Left lung (tissue), 10 donors: Measurements from ENCODE around the gene RXRG. TPM values are rescaled to one million over a fixed set of nuclear protein-coding genes. Genes with fewer than 3 reads are reported as not detected.

Experiments used
- ATAC-seq: fragments of 200-7000 bp; cut with Tn5 transposase; one replicate; pipeline ENCODE4 v1.9.1; 2020; ENCODE audit warnings: moderate library complexity
- DNase-seq, 4 donors: peaks; one replicate each; pipeline ENCODE4 v3.0.0-alpha.2; 2013 to 2020
- H3K27ac ChIP-seq, 2 donors: fragments of 200-600 bp; sonication (generic) in 1 of 2; one replicate each; pipeline versions ENCODE4 v1.5.0 to v1.8.0; 2020 to 2021
- H3K27me3 ChIP-seq, 2 donors: fragments of 200-600 bp; sonication (generic) in 1 of 2; one replicate each; pipeline versions ENCODE4 v1.5.0 to v1.8.0; 2020 to 2021
- H3K36me3 ChIP-seq, 2 donors: fragments of 200-600 bp; sonication (generic) in 1 of 2; one replicate each; pipeline versions ENCODE4 v1.5.0 to v1.8.0; 2020 to 2021
- H3K4me1 ChIP-seq, 2 donors: fragments of 200-600 bp; one replicate each; pipeline ENCODE4 v1.8.0; 2021
- H3K4me3 ChIP-seq, 2 donors: fragments of 200-600 bp; sonication (generic) in 1 of 2; one replicate each; pipeline versions ENCODE4 v1.5.0 to v1.8.0; 2020 to 2021; ENCODE audit warnings: mild to moderate bottlenecking in 1 of 2
- H3K9me3 ChIP-seq, 2 donors: fragments of 200-600 bp; sonication (generic) in 1 of 2; one replicate each; pipeline versions ENCODE4 v1.5.0 to v1.8.0; 2020 to 2021
- CTCF ChIP-seq, 2 donors: fragments of 200-600 bp; sonication (generic) in 1 of 2; IDR thresholded peaks; one replicate each; pipeline versions ENCODE4 v1.5.0 to v1.8.0; 2021; ENCODE audit warnings: antibody characterized with exemption in 2 of 2
- intact Hi-C, 2 donors: fragments of 100-400 bp; cut with DNase I; formaldehyde crosslinking; loops; one replicate each; pipeline versions ENCODE4 v1.11.2 to v1.14.2; 2022
- polyA plus RNA-seq, 6 donors: library from polyadenylated mRNA; unstranded; fragments of 120-200 nt; gene quantifications; one replicate each; pipeline ENCODE4 v1.2.1, GENCODE V29; 2013; ENCODE audit not compliant: insufficient read length in 6 of 6
- total RNA-seq, 2 donors: library from RNA; stranded (reverse); fragmentation: NEBNext Ultra II Directional; extraction: Animal tissue kit (Norgen Biotek cat#: 25700); gene quantifications; one replicate each; pipeline ENCODE4 v1.2.1, GENCODE V29; 2021
- donor health status: DM: no; HTN: yes; CAD: no.
- donor health status: DM: no; HTN: no; CAD: no.

Gene RXRG
- total and polyA plus RNA-seq, 8 donors: 1.1 to 18.4 (median 14.1) TPM

- H3K27ac ChIP-seq: no peak overlapping the region
- H3K36me3 ChIP-seq: no peaks in the 10 kb centered on the region
- H3K4me3 ChIP-seq: no peak overlapping the region
- no peaks in the 10 kb centered on the region for H3K4me1 ChIP-seq
- intact Hi-C loops: no loop called here
- no peaks in the 10 kb centered on the region for H3K9me3 ChIP-seq
- ATAC-seq: no peak
- no peak for TF ChIP-seq CTCF (IDR thresholded peaks at IDR 0.05)
- DNase-seq: no peak
- peaks cover 0 to 13% of the 10 kb centered on the region in 2 donors for H3K27me3 ChIP-seq
These were observed 7.9 kb downstream of the RXRG start for GRCh38 chr1:165436994-165437393.

GRCh38 chr1:165435801-165436200 lies 9.1 kb downstream of the RXRG start:
- no peak for TF ChIP-seq CTCF (IDR thresholded peaks at IDR 0.05)
- ATAC-seq (no peak), DNase-seq (no peak)
- Histone ChIP-seq H3K4me3 (no peak overlapping the region), H3K27me3 (peaks cover 0 to 5% of the 10 kb centered on the region in 2 donors), H3K27ac (no peak overlapping the region), H3K36me3 (no peaks in the 10 kb centered on the region), H3K9me3 (no peaks in the 10 kb centered on the region), H3K4me1 (no peaks in the 10 kb centered on the region)
- intact Hi-C loops: no loop called here

GRCh38 chr1:165434281-165434680 lies 10.6 kb downstream of the RXRG start:
- H3K27ac ChIP-seq: no peak overlapping the region
- H3K4me1 ChIP-seq: no peaks in the 10 kb centered on the region
- no peak for DNase-seq
- no peak overlapping the region for H3K4me3 ChIP-seq
- H3K27me3 ChIP-seq: no peaks in the 10 kb centered on the region
- ATAC-seq: no peak
- intact Hi-C loops: no loop called here
- no peak for TF ChIP-seq CTCF (IDR thresholded peaks at IDR 0.05)
- no peaks in the 10 kb centered on the region for H3K9me3 ChIP-seq
- no peaks in the 10 kb centered on the region for H3K36me3 ChIP-seq

- no peaks in the 10 kb centered on the region for H3K27me3 ChIP-seq
- ATAC-seq: no peak
- TF ChIP-seq CTCF (IDR thresholded peaks at IDR 0.05): no peak
- H3K4me1 ChIP-seq: no peaks in the 10 kb centered on the region
- peaks cover 0 to 3% of the 10 kb centered on the region in 2 donors for H3K9me3 ChIP-seq
- no peak for DNase-seq
- intact Hi-C loops: no loop called here
- no peak overlapping the region for H3K4me3 ChIP-seq
- H3K27ac ChIP-seq: peak overlapping the region in 1 of 2 donors; percentile 5
- no peaks in the 10 kb centered on the region for H3K36me3 ChIP-seq
These were observed 13.8 kb downstream of the RXRG start for GRCh38 chr1:165431079-165431478.

- ATAC-seq (no peak), DNase-seq (no peak)
- TF ChIP-seq CTCF (IDR thresholded peaks at IDR 0.05): no peak
- H3K27me3 ChIP-seq: no peaks in the 10 kb centered on the region
- H3K4me3 ChIP-seq: no peak overlapping the region
- H3K27ac ChIP-seq: no peak overlapping the region
- intact Hi-C loops: no loop called here
- H3K9me3 ChIP-seq: peaks cover 0 to 3% of the 10 kb centered on the region in 2 donors
- peaks cover 0 to 16% of the 10 kb centered on the region in 2 donors for H3K4me1 ChIP-seq
- H3K36me3 ChIP-seq: no peaks in the 10 kb centered on the region
These were observed 18.2 kb downstream of the RXRG start for GRCh38 chr1:165426745-165427144.
